ENCODE results near the gene KCNV2.

Gene KCNV2

GRCh38 chr9:2722715-2723114, 5.4 kb downstream of the KCNV2 start:
- Histone ChIP-seq H3K27me3 (ENCODE audit: control insufficient read depth in 1 of 2, insufficient read depth in 2 of 2, low read length in 2 of 2) (no peaks in the 10 kb centered on the region), H3K4me3 (ENCODE audit: low read depth in 1 of 2, low read length in 2 of 2) (no peak overlapping the region), H3K36me3 (ENCODE audit: insufficient read depth, low read length) (no peaks in the 10 kb centered on the region), H3K9ac (ENCODE audit: low read length) (no peak overlapping the region), H3K27ac (ENCODE audit: low read depth, low read length) (no peak overlapping the region), H3K9me3 (ENCODE audit: low read length) (no peaks in the 10 kb centered on the region), H3K4me1 (ENCODE audit: insufficient read depth, low read length) (no peaks in the 10 kb centered on the region)

GRCh38 chr9:2723376-2724065, 6.2 kb downstream of the KCNV2 start:
- Histone ChIP-seq H3K4me1 (ENCODE audit: insufficient read depth, low read length) (no peaks in the 10 kb centered on the region), H3K36me3 (ENCODE audit: insufficient read depth, low read length) (no peaks in the 10 kb centered on the region), H3K27me3 (ENCODE audit: control insufficient read depth in 1 of 2, insufficient read depth in 2 of 2, low read length in 2 of 2) (no peaks in the 10 kb centered on the region)

GRCh38 chr9:2725126-2725525, 7.8 kb downstream of the KCNV2 start:
- H3K36me3 ChIP-seq (ENCODE audit: insufficient read depth, low read length) = no peaks in the 10 kb centered on the region
- H3K27me3 ChIP-seq (ENCODE audit: control insufficient read depth in 1 of 2, insufficient read depth in 2 of 2, low read length in 2 of 2) = no peaks in the 10 kb centered on the region
- H3K4me1 ChIP-seq (ENCODE audit: insufficient read depth, low read length) = no peaks in the 10 kb centered on the region
- no peaks in the 10 kb centered on the region for H3K9me3 ChIP-seq (ENCODE audit: low read length)
- no peak overlapping the region for H3K9ac ChIP-seq (ENCODE audit: low read length)
- H3K27ac ChIP-seq (ENCODE audit: low read depth, low read length) = no peak overlapping the region
- H3K4me3 ChIP-seq (ENCODE audit: low read depth in 1 of 2, low read length in 2 of 2) = no peak overlapping the region

More at GRCh38 chr9:2723376-2724065, 6.2 kb downstream of the KCNV2 start:
- Histone ChIP-seq H3K9ac (ENCODE audit: low read length) (no peak overlapping the region), H3K4me3 (ENCODE audit: low read depth in 1 of 2, low read length in 2 of 2) (no peak overlapping the region), H3K9me3 (ENCODE audit: low read length) (no peaks in the 10 kb centered on the region), H3K27ac (ENCODE audit: low read depth, low read length) (no peak overlapping the region)

DNA sequence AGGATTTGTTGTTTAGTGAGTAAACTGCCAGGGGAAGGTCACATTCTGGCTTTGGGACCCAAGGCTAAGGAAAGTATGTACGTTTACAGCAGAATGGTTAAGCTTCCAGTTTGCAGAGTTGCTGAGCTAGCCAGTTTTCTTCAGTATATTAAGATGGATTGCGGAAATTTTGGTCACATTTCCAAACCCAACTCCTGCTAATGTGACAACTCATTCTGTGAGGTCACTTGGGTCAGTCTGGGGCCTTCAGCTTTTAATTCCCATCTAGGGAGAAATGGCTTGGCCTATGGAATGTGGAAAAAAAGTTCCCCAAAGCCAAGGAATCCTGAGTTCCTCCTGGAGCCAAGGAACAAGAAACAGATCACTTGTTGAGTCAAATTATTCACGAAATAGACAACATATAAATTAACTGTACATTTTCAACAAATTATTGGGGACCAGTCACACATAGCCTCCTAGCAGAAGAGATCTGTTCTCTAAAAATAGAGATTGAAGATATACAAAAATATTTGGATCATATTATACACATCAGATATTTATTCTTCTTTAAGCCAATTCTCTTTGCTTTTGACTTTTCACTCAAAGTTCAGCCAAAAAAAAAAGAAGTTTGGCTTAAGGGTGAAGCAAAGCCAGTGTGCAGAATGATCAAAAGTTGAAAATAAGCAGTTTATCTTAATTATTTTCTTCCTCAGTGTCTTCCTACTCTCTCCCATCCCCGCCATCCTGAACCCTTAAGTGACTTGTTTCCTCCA, 8.8 kb downstream of the KCNV2 start:
- Histone ChIP-seq H3K27ac (ENCODE audit: low read depth, low read length) (no peak overlapping the region), H3K9ac (ENCODE audit: low read length) (no peak overlapping the region), H3K4me3 (ENCODE audit: low read depth in 1 of 2, low read length in 2 of 2) (no peak overlapping the region), H3K36me3 (ENCODE audit: insufficient read depth, low read length) (no peaks in the 10 kb centered on the region), H3K4me1 (ENCODE audit: insufficient read depth, low read length) (no peaks in the 10 kb centered on the region), H3K9me3 (ENCODE audit: low read length) (no peaks in the 10 kb centered on the region), H3K27me3 (ENCODE audit: control insufficient read depth in 1 of 2, insufficient read depth in 2 of 2, low read length in 2 of 2) (no peaks in the 10 kb centered on the region)

- H3K9ac ChIP-seq (ENCODE audit: low read length) = no peak overlapping the region
- no peaks in the 10 kb centered on the region for H3K9me3 ChIP-seq (ENCODE audit: low read length)
- no peaks in the 10 kb centered on the region for H3K27me3 ChIP-seq (ENCODE audit: control insufficient read depth in 1 of 2, insufficient read depth in 2 of 2, low read length in 2 of 2)
- no peaks in the 10 kb centered on the region for H3K36me3 ChIP-seq (ENCODE audit: insufficient read depth, low read length)
- H3K4me1 ChIP-seq (ENCODE audit: insufficient read depth, low read length) = no peaks in the 10 kb centered on the region
- H3K4me3 ChIP-seq (ENCODE audit: low read depth in 1 of 2, low read length in 2 of 2) = no peak overlapping the region
- H3K27ac ChIP-seq (ENCODE audit: low read depth, low read length) = no peak overlapping the region
Measured at GRCh38 chr9:2726650-2727340, 9.5 kb downstream of the KCNV2 start.

GRCh38 chr9:2727374-2727773, 10.1 kb downstream of the KCNV2 start:
- H3K4me3 ChIP-seq (ENCODE audit: low read depth in 1 of 2, low read length in 2 of 2) = no peak overlapping the region
- H3K36me3 ChIP-seq (ENCODE audit: insufficient read depth, low read length) = no peaks in the 10 kb centered on the region
- H3K9ac ChIP-seq (ENCODE audit: low read length) = no peak overlapping the region
- no peaks in the 10 kb centered on the region for H3K9me3 ChIP-seq (ENCODE audit: low read length)
- no peak overlapping the region for H3K27ac ChIP-seq (ENCODE audit: low read depth, low read length)
- H3K27me3 ChIP-seq (ENCODE audit: control insufficient read depth in 1 of 2, insufficient read depth in 2 of 2, low read length in 2 of 2) = no peaks in the 10 kb centered on the region
- H3K4me1 ChIP-seq (ENCODE audit: insufficient read depth, low read length) = no peaks in the 10 kb centered on the region

- Histone ChIP-seq H3K9ac (ENCODE audit: low read length) (no peak overlapping the region), H3K36me3 (ENCODE audit: insufficient read depth, low read length) (no peaks in the 10 kb centered on the region), H3K27ac (ENCODE audit: low read depth, low read length) (no peak overlapping the region), H3K4me1 (ENCODE audit: insufficient read depth, low read length) (no peaks in the 10 kb centered on the region), H3K9me3 (ENCODE audit: low read length) (no peaks in the 10 kb centered on the region), H3K4me3 (ENCODE audit: low read depth in 1 of 2, low read length in 2 of 2) (no peak overlapping the region), H3K27me3 (ENCODE audit: control insufficient read depth in 1 of 2, insufficient read depth in 2 of 2, low read length in 2 of 2) (no peaks in the 10 kb centered on the region)
Measured at GRCh38 chr9:2727966-2728613, 10.8 kb downstream of the KCNV2 start.

DNA sequence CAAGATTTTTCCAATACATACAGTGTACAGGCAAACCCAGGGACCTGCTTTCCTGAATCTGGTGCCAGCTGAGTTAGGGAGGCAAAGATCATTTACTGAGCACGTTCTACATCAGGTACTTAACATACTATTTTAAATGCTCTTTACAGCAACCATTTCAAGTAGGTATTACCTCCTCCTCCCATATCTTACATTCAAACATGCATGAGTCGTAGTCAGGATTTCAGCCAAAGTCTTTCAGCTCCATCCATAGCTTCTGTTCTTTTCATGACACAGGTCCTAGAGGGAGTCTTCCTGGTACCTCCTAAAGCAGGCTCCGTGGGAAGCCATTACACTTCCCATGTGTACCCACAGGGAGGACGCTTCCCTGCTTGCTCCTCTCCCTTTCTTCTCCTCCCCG, 11.7 kb downstream of the KCNV2 start:
- no peak overlapping the region for H3K27ac ChIP-seq (ENCODE audit: low read depth, low read length)
- no peaks in the 10 kb centered on the region for H3K36me3 ChIP-seq (ENCODE audit: insufficient read depth, low read length)
- no peak overlapping the region for H3K9ac ChIP-seq (ENCODE audit: low read length)
- no peaks in the 10 kb centered on the region for H3K27me3 ChIP-seq (ENCODE audit: control insufficient read depth in 1 of 2, insufficient read depth in 2 of 2, low read length in 2 of 2)
- no peak overlapping the region for H3K4me3 ChIP-seq (ENCODE audit: low read depth in 1 of 2, low read length in 2 of 2)
- no peaks in the 10 kb centered on the region for H3K9me3 ChIP-seq (ENCODE audit: low read length)
- H3K4me1 ChIP-seq (ENCODE audit: insufficient read depth, low read length) = no peaks in the 10 kb centered on the region

DNA sequence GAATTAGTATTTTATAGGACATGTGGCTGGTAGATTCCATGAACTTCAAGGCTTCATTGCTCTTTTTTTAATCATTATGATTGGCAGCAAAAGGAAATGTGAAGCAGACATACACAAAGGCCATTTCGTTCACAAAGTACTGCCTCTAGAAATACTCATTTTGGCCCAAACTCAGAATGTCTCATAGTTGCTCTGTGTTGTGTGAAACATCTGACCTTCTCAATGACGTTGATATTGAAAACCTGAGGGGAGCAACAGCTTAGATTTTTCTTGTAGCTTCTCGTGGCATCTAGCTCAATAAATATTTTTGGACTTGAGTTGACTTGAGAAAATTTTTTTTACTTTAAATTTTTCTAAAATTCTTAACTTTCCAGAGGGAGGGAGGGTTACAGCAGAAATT, 12.4 kb downstream of the KCNV2 start:
- Histone ChIP-seq H3K27ac (ENCODE audit: low read depth, low read length) (no peak overlapping the region), H3K4me1 (ENCODE audit: insufficient read depth, low read length) (no peaks in the 10 kb centered on the region), H3K27me3 (ENCODE audit: control insufficient read depth in 1 of 2, insufficient read depth in 2 of 2, low read length in 2 of 2) (no peaks in the 10 kb centered on the region), H3K4me3 (ENCODE audit: low read depth in 1 of 2, low read length in 2 of 2) (no peak overlapping the region), H3K9ac (ENCODE audit: low read length) (no peak overlapping the region), H3K36me3 (ENCODE audit: insufficient read depth, low read length) (no peaks in the 10 kb centered on the region), H3K9me3 (ENCODE audit: low read length) (no peaks in the 10 kb centered on the region)

GRCh38 chr9:2730971-2731370, 13.7 kb downstream of the KCNV2 start:
- Histone ChIP-seq H3K27me3 (ENCODE audit: control insufficient read depth in 1 of 2, insufficient read depth in 2 of 2, low read length in 2 of 2) (no peaks in the 10 kb centered on the region), H3K9ac (ENCODE audit: low read length) (no peak overlapping the region), H3K27ac (ENCODE audit: low read depth, low read length) (no peak overlapping the region), H3K4me3 (ENCODE audit: low read depth in 1 of 2, low read length in 2 of 2) (no peak overlapping the region), H3K4me1 (ENCODE audit: insufficient read depth, low read length) (no peaks in the 10 kb centered on the region), H3K9me3 (ENCODE audit: low read length) (no peaks in the 10 kb centered on the region), H3K36me3 (ENCODE audit: insufficient read depth, low read length) (no peaks in the 10 kb centered on the region)

- Histone ChIP-seq H3K4me3 (ENCODE audit: low read depth in 1 of 2, low read length in 2 of 2) (no peak overlapping the region), H3K36me3 (ENCODE audit: insufficient read depth, low read length) (no peaks in the 10 kb centered on the region), H3K27ac (ENCODE audit: low read depth, low read length) (no peak overlapping the region), H3K4me1 (ENCODE audit: insufficient read depth, low read length) (no peaks in the 10 kb centered on the region), H3K27me3 (ENCODE audit: control insufficient read depth in 1 of 2, insufficient read depth in 2 of 2, low read length in 2 of 2) (no peaks in the 10 kb centered on the region), H3K9ac (ENCODE audit: low read length) (no peak overlapping the region), H3K9me3 (ENCODE audit: low read length) (no peaks in the 10 kb centered on the region)
Measured at GRCh38 chr9:2732492-2732891, 15.2 kb downstream of the KCNV2 start.

Data from muscle layer of colon (tissue), 2 donors.